GM19467 (cell line): Measurements from ENCODE around the gene ISCA2.
"Not testable (repeated sequence)": the region's sequence is repeated elsewhere in the genome, so short reads cannot be mapped to it uniquely, and the experiment has no call there.

Experiments used
- ATAC-seq: cut with Tn5 transposase; IDR thresholded peaks from one replicate; pipeline ENCODE4 v1.9.1; 2021; ENCODE audit warnings: mild to moderate bottlenecking, moderate library complexity; ENCODE audit not compliant: unreplicated experiment

The ISCA2 gene

GRCh38 chr14:74526854-74527585 lies 33.5 kb downstream of the ISCA2 start:
- no peak for ATAC-seq

GRCh38 chr14:74527736-74528280 lies 34.2 kb downstream of the ISCA2 start:
- no peak for ATAC-seq

- no peak for ATAC-seq
These were observed 34.8 kb downstream of the ISCA2 start for GRCh38 chr14:74528406-74528805.

GRCh38 chr14:74528886-74529285 lies 35.3 kb downstream of the ISCA2 start:
- ATAC-seq = no peak

- no peak for ATAC-seq
These were observed 37.4 kb downstream of the ISCA2 start for GRCh38 chr14:74531006-74531405.

GRCh38 chr14:74531467-74531866 lies 37.9 kb downstream of the ISCA2 start:
- ATAC-seq = no peak

GRCh38 chr14:74532246-74532645 lies 38.7 kb downstream of the ISCA2 start:
- ATAC-seq = no peak

- ATAC-seq = no peak
These were observed 40.0 kb downstream of the ISCA2 start for GRCh38 chr14:74533576-74533975.

- no peak for ATAC-seq
These were observed 42.3 kb downstream of the ISCA2 start for GRCh38 chr14:74535756-74536325.

- not testable (repeated sequence) for ATAC-seq
These were observed 42.8 kb downstream of the ISCA2 start for GRCh38 chr14:74536336-74536735.

GRCh38 chr14:74538411-74539391 lies 45.1 kb downstream of the ISCA2 start:
- ATAC-seq = no peak

- no peak for ATAC-seq
These were observed 45.9 kb downstream of the ISCA2 start for GRCh38 chr14:74539503-74539902.

- ATAC-seq = no peak
These were observed 47.7 kb downstream of the ISCA2 start for GRCh38 chr14:74541225-74541624.

GRCh38 chr14:74542056-74542685 lies 48.6 kb downstream of the ISCA2 start:
- ATAC-seq = no peak

- ATAC-seq = no peak
These were observed 50.3 kb downstream of the ISCA2 start for GRCh38 chr14:74543771-74544438.

- no peak for ATAC-seq
These were observed 51.8 kb downstream of the ISCA2 start for GRCh38 chr14:74545386-74545785.

- ATAC-seq = no peak
These were observed 52.9 kb downstream of the ISCA2 start for GRCh38 chr14:74546416-74546815.
